ENCODE measurements around the gene FCER2. TPM values are rescaled to one million over a fixed set of nuclear protein-coding genes. Genes with fewer than 3 reads are reported as not detected.

FCER2 gene
- total and polyA plus RNA-seq, 9 donors = 0.08 to 1.1 (median 0.38) TPM; not detected in 6

DNA sequence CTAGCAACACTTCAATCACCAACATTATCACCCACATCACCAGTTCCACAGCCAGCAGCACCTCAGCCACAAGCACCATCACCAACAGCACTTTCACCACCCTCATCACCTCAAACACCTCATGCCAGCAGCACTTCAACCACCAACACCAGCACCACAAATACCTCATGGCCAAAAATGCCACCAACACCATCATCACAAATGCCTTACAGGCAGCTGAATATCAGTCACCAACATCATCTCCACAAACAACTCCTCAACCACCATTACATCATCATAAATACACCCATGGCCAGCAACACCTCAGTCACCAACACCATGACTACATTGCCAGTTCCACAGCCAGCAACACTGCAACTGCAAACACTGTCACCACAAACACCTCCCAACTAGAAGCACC, 10.4 kb downstream of the FCER2 start:
- Histone ChIP-seq H3K27ac (no peak overlapping the region), H3K36me3 (no peaks in the 10 kb centered on the region), H3K4me3 (no peak overlapping the region), H3K9me3 (no peaks in the 10 kb centered on the region), H3K27me3 (no peaks in the 10 kb centered on the region), H3K4me1 (ENCODE audit: insufficient read depth) (no peaks in the 10 kb centered on the region)
- TF ChIP-seq POLR2A (IDR thresholded peaks at IDR 0.05) (no peak), EP300 (IDR thresholded peaks at IDR 0.05) (no peak)
- TF ChIP-seq, protein P1, sequence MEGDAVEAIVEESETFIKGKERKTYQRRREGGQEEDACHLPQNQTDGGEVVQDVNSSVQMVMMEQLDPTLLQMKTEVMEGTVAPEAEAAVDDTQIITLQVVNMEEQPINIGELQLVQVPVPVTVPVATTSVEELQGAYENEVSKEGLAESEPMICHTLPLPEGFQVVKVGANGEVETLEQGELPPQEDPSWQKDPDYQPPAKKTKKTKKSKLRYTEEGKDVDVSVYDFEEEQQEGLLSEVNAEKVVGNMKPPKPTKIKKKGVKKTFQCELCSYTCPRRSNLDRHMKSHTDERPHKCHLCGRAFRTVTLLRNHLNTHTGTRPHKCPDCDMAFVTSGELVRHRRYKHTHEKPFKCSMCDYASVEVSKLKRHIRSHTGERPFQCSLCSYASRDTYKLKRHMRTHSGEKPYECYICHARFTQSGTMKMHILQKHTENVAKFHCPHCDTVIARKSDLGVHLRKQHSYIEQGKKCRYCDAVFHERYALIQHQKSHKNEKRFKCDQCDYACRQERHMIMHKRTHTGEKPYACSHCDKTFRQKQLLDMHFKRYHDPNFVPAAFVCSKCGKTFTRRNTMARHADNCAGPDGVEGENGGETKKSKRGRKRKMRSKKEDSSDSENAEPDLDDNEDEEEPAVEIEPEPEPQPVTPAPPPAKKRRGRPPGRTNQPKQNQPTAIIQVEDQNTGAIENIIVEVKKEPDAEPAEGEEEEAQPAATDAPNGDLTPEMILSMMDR (IDR thresholded peaks at IDR 0.05) = no peak
- intact Hi-C loops (cut with DNase I) = no loop called here
- DNase-seq = no peak

DNA sequence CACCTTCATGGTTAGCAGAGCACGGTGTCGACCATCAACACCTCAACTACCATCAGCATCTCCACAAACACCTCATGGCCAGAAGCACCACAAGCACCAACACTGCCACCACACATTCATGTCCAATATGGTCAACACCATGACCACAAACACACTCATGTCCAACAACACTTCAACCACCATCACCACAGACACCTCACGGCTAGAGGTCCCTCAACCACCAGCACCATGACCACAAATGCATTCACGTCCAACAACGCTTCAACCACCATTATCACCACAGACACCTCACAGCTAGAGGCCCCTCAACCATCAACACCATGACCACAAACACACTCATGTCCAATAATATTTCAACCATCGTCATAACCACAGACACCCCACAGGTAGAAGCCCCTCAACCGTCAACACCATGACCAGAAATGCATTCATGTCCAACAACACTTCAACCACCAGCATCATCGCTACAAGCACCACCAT, 11.1 kb downstream of the FCER2 start:
- no peak overlapping the region for H3K4me3 ChIP-seq
- no peak overlapping the region for H3K27ac ChIP-seq
- H3K9me3 ChIP-seq = no peaks in the 10 kb centered on the region
- TF ChIP-seq POLR2A (IDR thresholded peaks at IDR 0.05) (no peak), EP300 (IDR thresholded peaks at IDR 0.05) (no peak)
- TF ChIP-seq, protein P1 (IDR thresholded peaks at IDR 0.05) = no peak
- no peaks in the 10 kb centered on the region for H3K27me3 ChIP-seq
- no peaks in the 10 kb centered on the region for H3K4me1 ChIP-seq (ENCODE audit: insufficient read depth)
- no peak for DNase-seq
- 80 to 89% (median 83%) methylated on average over 8 of the region's 8 CpGs for WGBS, 3 donors
- intact Hi-C loops (cut with DNase I) = no loop called here
- H3K36me3 ChIP-seq = no peaks in the 10 kb centered on the region

DNA sequence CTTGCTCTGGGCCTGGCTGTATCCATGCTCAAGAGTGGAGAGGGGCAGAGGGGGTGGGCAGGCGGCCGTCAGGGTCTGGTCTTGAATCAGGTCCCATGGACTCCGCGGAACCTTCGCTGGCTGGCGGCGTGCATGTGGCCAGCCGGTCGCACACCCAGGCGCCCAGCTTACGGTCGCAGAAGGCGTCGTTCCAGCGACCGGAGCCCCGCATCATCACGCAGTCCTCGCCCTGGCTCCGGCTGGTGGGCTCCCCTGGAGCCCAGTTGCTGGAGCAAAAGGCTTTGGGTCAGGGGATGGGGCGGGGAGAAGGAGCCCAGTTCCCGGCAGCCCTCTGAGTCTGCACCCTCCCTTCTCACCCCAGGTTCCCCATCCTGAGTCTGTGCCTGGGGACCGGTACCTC, 12.8 kb downstream of the FCER2 start:
- 17 to 39% (median 22%) methylated on average over 23 of the region's 23 CpGs for WGBS, 3 donors
- TF ChIP-seq EP300 (IDR thresholded peaks at IDR 0.05) (no peak), POLR2A (IDR thresholded peaks at IDR 0.05) (no peak)
- TF ChIP-seq, protein P1 (IDR thresholded peaks at IDR 0.05) = no peak
- no peaks in the 10 kb centered on the region for H3K27me3 ChIP-seq
- no peak overlapping the region for H3K4me3 ChIP-seq
- H3K36me3 ChIP-seq = no peaks in the 10 kb centered on the region
- intact Hi-C loops (cut with DNase I) = no loop called here
- no peaks in the 10 kb centered on the region for H3K4me1 ChIP-seq (ENCODE audit: insufficient read depth)
- no peak for DNase-seq
- H3K27ac ChIP-seq = no peak overlapping the region
- no peaks in the 10 kb centered on the region for H3K9me3 ChIP-seq

DNA sequence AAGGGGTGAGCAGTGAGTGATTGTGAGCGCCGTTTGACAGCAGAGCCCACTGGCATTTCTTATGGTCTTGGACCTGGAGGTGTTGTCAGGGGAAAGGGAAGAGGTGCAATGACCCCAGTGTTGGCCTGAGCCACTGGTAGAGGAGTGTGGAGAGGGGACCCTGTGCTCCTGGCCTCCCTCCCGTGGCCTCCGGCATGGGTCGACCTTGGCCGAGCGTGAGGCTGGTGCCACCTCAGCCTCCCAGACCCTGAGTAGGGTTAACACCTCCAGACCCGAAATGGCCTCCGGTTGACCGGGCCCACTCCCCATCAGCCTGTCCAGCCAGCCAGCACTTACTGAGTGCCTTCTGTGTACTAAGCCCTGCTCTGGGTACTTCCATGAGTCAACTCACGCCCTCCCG, 14.8 kb downstream of the FCER2 start:
- Histone ChIP-seq H3K36me3 (no peaks in the 10 kb centered on the region), H3K4me1 (ENCODE audit: insufficient read depth) (peaks cover 1% of the 10 kb centered on the region), H3K9me3 (no peaks in the 10 kb centered on the region), H3K27me3 (no peaks in the 10 kb centered on the region), H3K4me3 (no peak overlapping the region), H3K27ac (no peak overlapping the region)
- DNase-seq = no peak
- intact Hi-C loops (cut with DNase I) = no loop called here
- TF ChIP-seq EP300 (IDR thresholded peaks at IDR 0.05) (no peak), POLR2A (IDR thresholded peaks at IDR 0.05) (no peak)
- TF ChIP-seq, protein P1 (IDR thresholded peaks at IDR 0.05) = no peak
- 67 to 77% (median 73%) methylated on average over 12 of the region's 12 CpGs for WGBS, 3 donors
